ENCODE results near the gene NOTCH3. TPM values are rescaled to one million over a fixed set of nuclear protein-coding genes. Genes with fewer than 3 reads are reported as not detected.

The NOTCH3 gene
- total RNA-seq, 1 experiment from 2014 or later: 3.7 TPM

GRCh38 chr19:15118248-15118647, 82.5 kb downstream of the NOTCH3 start:
- no peak overlapping the region for H3K27ac Mint-ChIP-seq (ENCODE audit: low read depth, unreplicated experiment)
- peaks cover 57% of the 10 kb centered on the region for H3K36me3 Mint-ChIP-seq (ENCODE audit: insufficient read depth, unreplicated experiment)
- ChIA-PET CTCF (interaction anchor here (0.7 to 0.9 kb wide), 2 partner anchors 17 to 43 kb away, joined by 3 read pairs; no protein-coding TSS in a partner anchor), POLR2A (no interaction called here)
- TF ChIP-seq CTCF (IDR thresholded peaks at IDR 0.05; ENCODE audit: unreplicated experiment): no peak
- no peaks in the 10 kb centered on the region for H3K4me1 Mint-ChIP-seq (ENCODE audit: insufficient read depth, unreplicated experiment)
- no peaks in the 10 kb centered on the region for H3K9me3 Mint-ChIP-seq (ENCODE audit: unreplicated experiment)
- no peaks in the 10 kb centered on the region for H3K27me3 Mint-ChIP-seq (ENCODE audit: insufficient read depth, unreplicated experiment)
- DNase-seq (ENCODE audit: unreplicated experiment): no peak
- BruUV-seq (replicated peaks): no TSS peak
- intact Hi-C loops (cut with micrococcal nuclease): no loop called here
- no peak overlapping the region for H3K4me3 Mint-ChIP-seq (ENCODE audit: unreplicated experiment)

GRCh38 chr19:15116856-15117255, 83.9 kb downstream of the NOTCH3 start:
- intact Hi-C loops (cut with micrococcal nuclease): no loop called here
- no peaks in the 10 kb centered on the region for H3K4me1 Mint-ChIP-seq (ENCODE audit: insufficient read depth, unreplicated experiment)
- H3K27me3 Mint-ChIP-seq (ENCODE audit: insufficient read depth, unreplicated experiment): no peaks in the 10 kb centered on the region
- TF ChIP-seq CTCF (IDR thresholded peaks at IDR 0.05; ENCODE audit: unreplicated experiment): no peak
- H3K36me3 Mint-ChIP-seq (ENCODE audit: insufficient read depth, unreplicated experiment): peaks cover 62% of the 10 kb centered on the region
- BruUV-seq (replicated peaks): no TSS peak
- ChIA-PET POLR2A (no interaction called here), CTCF (interaction anchor here (0.6 kb wide), 2 partner anchors 25 to 570 kb away, joined by 3 read pairs; no protein-coding TSS in a partner anchor)
- H3K9me3 Mint-ChIP-seq (ENCODE audit: unreplicated experiment): no peaks in the 10 kb centered on the region
- H3K4me3 Mint-ChIP-seq (ENCODE audit: unreplicated experiment): no peak overlapping the region
- no peak for DNase-seq (ENCODE audit: unreplicated experiment)
- H3K27ac Mint-ChIP-seq (ENCODE audit: low read depth, unreplicated experiment): no peak overlapping the region

GRCh38 chr19:15115762-15116615, 84.8 kb downstream of the NOTCH3 start:
- no peaks in the 10 kb centered on the region for H3K9me3 Mint-ChIP-seq (ENCODE audit: unreplicated experiment)
- ChIA-PET CTCF (interaction anchor here (0.6 kb wide), 2 partner anchors 24 to 569 kb away, joined by 3 read pairs; no protein-coding TSS in a partner anchor), POLR2A (interaction anchor here (0.7 to 1.2 kb wide), 2 partner anchors 7 to 8 kb away, joined by 3 read pairs; no protein-coding TSS in a partner anchor)
- no peaks in the 10 kb centered on the region for H3K4me1 Mint-ChIP-seq (ENCODE audit: insufficient read depth, unreplicated experiment)
- H3K36me3 Mint-ChIP-seq (ENCODE audit: insufficient read depth, unreplicated experiment): peaks cover 60% of the 10 kb centered on the region
- intact Hi-C loops (cut with micrococcal nuclease): no loop called here
- DNase-seq (ENCODE audit: unreplicated experiment): no peak
- BruUV-seq (replicated peaks): no TSS peak
- H3K27me3 Mint-ChIP-seq (ENCODE audit: insufficient read depth, unreplicated experiment): no peaks in the 10 kb centered on the region
- no peak for TF ChIP-seq CTCF (IDR thresholded peaks at IDR 0.05; ENCODE audit: unreplicated experiment)
- H3K27ac Mint-ChIP-seq (ENCODE audit: low read depth, unreplicated experiment): no peak overlapping the region
- no peak overlapping the region for H3K4me3 Mint-ChIP-seq (ENCODE audit: unreplicated experiment)

- DNase-seq (ENCODE audit: unreplicated experiment): no peak
- H3K4me3 Mint-ChIP-seq (ENCODE audit: unreplicated experiment): no peak overlapping the region
- peaks cover 53% of the 10 kb centered on the region for H3K36me3 Mint-ChIP-seq (ENCODE audit: insufficient read depth, unreplicated experiment)
- no peaks in the 10 kb centered on the region for H3K27me3 Mint-ChIP-seq (ENCODE audit: insufficient read depth, unreplicated experiment)
- no TSS peak for BruUV-seq (replicated peaks)
- ChIA-PET POLR2A (interaction anchor here (1.2 kb wide), 1 partner anchor 9 kb away, joined by 3 read pairs; no protein-coding TSS in a partner anchor), CTCF (no interaction called here)
- no peaks in the 10 kb centered on the region for H3K9me3 Mint-ChIP-seq (ENCODE audit: unreplicated experiment)
- no peak for TF ChIP-seq CTCF (IDR thresholded peaks at IDR 0.05; ENCODE audit: unreplicated experiment)
- H3K4me1 Mint-ChIP-seq (ENCODE audit: insufficient read depth, unreplicated experiment): no peaks in the 10 kb centered on the region
- H3K27ac Mint-ChIP-seq (ENCODE audit: low read depth, unreplicated experiment): no peak overlapping the region
- intact Hi-C loops (cut with micrococcal nuclease): no loop called here
Measured at GRCh38 chr19:15115080-15115479, 85.7 kb downstream of the NOTCH3 start.
